ENCODE results near the gene IFIH1.

Gene IFIH1

DNA sequence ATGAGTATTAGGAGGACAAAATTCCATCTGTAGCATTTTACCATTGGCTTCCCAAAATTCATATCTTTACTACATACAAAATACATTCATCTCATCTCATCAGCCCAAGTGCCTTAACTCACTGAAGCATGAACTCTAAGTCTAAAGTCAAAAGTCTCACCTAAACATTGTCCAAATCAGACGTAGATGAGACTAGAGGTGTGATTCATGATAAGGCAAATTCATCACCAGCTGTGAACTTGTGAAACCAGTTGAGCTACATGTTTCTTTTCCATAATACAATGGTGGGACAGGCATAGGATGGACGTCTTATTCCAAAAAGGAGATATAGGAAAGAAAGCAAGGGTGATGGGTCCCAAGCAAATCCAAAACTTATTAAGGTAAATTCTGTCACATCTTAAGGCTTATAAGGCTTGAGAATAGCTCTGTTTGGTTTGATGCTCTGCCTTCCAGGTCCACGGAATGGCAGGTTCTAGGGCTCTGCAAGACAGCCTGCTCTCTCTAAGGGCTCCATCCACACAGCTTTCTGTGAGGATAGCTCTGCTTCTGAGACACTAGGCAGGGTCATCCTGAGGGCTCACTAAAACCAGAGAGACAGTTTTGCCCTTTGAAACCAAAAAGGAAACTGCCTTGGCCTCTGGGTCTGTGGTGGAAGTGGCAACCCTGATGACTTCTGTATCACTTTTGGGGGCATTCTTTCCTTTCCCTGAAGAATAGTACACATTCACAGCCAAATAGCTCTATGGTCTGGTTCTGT, 9.6 kb downstream of the IFIH1 start:
- no peak for DNase-seq

- no peak for DNase-seq
Measured at GRCh38 chr2:162305901-162306300, 12.6 kb downstream of the IFIH1 start.

GRCh38 chr2:162301877-162302276, 16.6 kb downstream of the IFIH1 start:
- DNase-seq, result no peak

- DNase-seq, result peak in 4 of 5 donors; percentile 33 to 52 (median 44)
Measured at GRCh38 chr2:162301151-162301804, 17.2 kb downstream of the IFIH1 start.

- no peak for DNase-seq
Measured at GRCh38 chr2:162300266-162300665, 18.2 kb downstream of the IFIH1 start.

- no peak for DNase-seq
Measured at GRCh38 chr2:162298669-162299335, 19.7 kb downstream of the IFIH1 start.

GRCh38 chr2:162297925-162298552, 20.4 kb downstream of the IFIH1 start:
- DNase-seq, result peak in 4 of 5 donors; percentile 18 to 62 (median 52)

DNA sequence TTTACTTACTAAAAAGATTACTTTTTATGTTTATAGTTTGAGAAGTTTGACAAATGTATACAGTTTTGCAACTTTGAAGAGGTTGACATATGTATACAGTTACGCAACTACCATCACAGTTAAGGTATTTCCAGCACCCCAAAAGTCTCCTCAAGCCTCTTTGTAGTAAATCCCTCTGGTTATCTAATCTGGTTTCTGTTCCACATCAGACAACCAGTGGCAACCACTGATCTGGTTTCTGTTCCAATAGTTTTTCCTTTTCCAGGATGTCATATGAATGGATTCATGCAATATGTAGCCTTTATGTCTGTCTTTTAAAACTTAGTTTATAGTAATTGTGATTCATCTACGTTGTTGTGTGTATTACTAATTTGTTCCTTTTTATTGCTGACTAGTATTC, 23.5 kb downstream of the IFIH1 start:
- DNase-seq, result no peak

DNA sequence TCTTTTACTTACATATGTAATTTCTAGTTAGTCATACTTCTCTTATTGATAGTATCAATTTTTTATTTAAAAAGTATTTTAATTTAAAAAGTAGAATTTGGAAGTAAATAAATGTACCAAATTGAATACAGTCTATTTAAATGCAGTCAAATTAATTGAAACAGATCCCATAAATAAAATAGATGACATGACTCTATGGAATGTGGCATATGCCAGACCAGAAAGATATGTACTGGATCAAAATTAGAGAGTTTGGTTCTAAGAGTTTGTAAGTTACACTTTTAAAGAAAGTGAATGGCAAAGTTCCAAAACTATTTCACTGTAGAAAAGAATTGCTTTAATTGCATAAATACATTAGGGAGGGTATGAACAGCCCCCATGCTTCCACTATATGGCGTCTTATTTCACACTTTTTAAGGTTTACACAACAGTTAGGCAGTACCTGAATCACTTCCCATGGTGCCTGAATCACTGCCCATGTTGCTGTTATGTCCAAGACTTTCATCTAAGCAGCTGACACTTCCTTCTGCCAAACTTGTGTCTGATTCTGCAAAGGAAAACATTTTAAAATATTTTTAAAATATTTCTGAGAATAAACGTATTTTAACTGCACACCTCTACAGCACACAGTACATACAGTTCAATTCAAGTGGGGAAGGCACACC, 25.2 kb downstream of the IFIH1 start:
- DNase-seq, result no peak

DNA sequence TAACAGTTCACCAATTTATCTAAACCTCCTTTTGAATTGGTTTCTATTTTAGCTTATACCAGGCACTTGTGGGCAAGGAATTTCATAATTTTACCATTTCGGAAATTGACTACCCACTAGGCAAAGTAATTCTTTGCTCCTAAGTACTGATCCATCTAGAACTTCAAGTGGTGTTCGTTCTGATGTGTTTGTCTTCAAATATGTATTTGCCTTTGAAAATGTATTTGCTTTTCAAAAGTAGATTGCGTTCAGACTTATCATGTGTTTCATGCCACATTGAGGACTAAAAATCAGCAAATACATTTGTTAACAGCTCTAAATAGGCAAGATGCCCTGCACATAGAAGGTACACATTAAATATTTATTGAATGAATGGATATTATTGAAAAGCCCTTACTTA, 26.7 kb downstream of the IFIH1 start:
- DNase-seq, result no peak

GRCh38 chr2:162282765-162283425, 35.6 kb downstream of the IFIH1 start:
- DNase-seq, result no peak

- DNase-seq, result no peak
Measured at GRCh38 chr2:162280654-162281053, 37.8 kb downstream of the IFIH1 start.

- no peak for DNase-seq
Measured at GRCh38 chr2:162277381-162277780, 41.1 kb downstream of the IFIH1 start.

- no peak for DNase-seq
Measured at GRCh38 chr2:162267996-162268395, 50.5 kb downstream of the IFIH1 start.

GRCh38 chr2:162267496-162267895, 51.0 kb downstream of the IFIH1 start:
- no peak for DNase-seq

DNA sequence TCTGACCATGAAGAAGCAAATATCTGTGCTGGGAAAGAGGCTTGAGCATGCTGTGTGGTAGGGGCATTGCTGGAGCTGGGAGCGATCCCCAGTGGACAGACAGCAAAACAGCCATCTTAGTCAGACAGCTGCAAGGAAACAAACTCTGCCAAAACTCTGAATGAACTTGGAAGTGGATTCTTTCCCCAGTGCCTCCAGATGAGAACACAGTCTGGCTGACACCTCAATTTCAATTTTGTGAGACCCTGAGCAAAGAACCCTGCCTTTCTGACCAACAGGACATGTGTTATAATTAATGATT, 52.1 kb downstream of the IFIH1 start:
- no peak for DNase-seq

DNA sequence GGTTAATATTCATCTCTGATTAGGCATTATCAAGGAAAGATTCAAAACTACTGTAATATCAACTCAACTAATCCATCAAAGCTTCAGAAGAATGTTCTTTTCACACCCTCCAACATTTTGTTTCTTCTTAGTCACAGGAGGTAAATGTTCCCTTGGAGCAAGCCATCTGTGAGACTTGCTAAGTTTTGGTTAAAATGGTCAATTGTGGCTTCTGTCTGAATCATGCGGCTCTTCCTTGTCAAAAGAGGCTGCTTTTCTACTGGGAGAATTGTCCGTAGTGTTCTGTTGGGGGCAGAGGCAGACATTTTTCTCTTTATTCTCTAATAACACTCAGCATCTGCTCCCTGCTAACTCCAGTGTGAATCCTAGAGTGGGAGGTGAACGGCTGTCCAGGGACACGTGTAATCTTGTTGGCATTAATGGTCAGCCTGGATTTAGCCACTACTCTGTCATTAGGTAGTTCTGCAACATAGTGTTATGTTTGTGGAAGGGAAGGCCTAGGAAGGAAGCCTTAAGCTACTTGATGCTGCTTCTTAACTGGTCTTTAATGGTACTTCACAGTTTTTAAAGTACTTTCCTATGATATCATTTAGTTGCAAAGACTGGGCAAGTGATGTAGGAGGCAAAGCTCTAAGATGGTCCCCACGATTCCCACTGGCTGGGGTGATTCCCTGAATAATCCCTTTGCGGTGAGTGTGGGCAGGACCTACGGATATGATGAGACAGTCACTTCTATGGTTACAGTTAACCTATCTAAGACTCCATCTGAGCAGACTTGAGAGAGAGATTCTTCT, 52.6 kb downstream of the IFIH1 start:
- DNase-seq, result no peak

DNA sequence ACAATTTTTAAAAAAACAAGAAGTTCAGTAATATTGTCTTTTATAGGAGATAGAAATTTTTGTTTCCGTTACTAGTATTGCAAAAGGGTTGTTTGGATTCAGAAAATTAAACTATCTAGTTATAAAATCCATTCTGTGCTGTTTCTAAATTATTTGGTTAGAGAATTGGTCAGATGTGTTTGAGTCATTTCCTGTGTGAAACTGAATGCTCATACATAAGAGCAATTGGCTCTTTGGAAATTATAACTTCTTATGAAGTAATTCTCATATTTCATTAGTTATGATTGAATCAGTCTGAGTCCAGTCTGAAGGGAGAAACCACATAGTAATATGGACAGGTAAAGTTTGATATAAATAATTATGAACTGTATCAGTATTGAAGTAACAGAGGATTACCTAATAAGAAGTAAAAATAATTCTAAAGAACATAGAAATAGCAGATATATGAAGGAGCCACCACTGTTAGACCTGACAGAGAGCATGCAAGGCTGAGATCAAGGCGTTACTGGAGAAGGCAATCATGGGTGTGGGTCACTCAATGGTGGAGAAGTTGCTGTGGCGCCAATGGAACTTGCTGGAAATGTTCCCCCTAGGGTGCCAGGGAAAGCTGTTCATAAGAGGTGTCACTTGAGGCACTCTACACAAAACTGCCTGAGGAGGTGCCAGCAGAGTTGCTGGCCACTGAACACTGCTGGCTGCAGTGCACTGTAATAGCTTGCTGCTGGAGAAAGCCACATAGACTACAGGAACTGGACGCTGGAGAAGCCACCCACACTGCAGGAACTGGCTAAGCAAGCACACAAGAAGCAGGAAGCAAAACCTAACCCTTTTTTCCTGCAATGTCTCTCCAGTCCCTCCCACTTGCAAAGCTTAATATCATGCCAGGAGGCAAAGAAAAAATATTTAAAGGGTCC, 57.2 kb downstream of the IFIH1 start:
- DNase-seq, result peak in 1 of 5 donors; percentile 19

DNA sequence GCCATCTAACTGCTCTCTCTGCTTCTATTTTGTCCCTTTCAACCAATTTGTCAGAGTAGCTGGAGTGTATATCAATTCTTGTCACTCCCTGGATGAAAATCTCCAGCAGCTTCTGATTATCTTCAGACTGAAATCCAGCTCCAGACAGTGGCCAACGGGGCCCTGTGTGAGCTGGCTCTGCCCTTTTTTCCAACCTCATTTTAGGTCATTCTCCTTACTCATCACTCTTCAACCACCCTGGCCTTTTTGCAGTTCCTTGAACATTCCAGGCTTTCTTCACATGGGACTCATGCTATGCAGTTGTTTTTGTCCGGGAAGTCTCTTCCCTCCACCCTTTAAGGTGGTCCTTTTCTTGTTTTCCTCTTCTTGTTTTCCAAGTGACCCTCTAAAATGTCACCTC, 59.8 kb downstream of the IFIH1 start:
- no peak for DNase-seq

- DNase-seq, result no peak
Measured at GRCh38 chr2:162258169-162258568, 60.3 kb downstream of the IFIH1 start.

DNA sequence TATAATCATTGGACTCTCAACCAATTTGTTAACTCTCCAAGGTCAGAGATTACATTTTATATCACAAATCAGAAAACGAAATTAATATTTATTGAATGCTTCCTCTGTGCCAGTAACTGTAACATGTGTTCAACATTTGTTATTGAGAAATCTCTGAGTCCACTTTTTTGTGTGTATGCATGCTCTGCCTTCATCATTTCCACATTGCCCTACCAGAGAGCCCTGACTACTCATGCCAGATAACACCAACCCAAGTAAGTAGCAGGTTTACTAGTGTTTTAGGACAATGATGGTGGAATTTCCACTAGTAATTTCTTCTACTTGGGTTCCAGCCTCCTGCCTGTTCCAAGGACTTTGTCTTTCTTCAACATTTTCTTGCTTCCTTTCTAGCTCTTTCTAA, 61.1 kb downstream of the IFIH1 start:
- no peak for DNase-seq
